NCI-H748 (cell line): ENCODE measurements around the gene PCYT2.

Experiments used
- DNase-seq: peaks from one replicate; lab custom pipeline; 2025; ENCODE audit not compliant: unreplicated experiment; lab: John Stamatoyannopoulos, UW

The PCYT2 gene

DNA sequence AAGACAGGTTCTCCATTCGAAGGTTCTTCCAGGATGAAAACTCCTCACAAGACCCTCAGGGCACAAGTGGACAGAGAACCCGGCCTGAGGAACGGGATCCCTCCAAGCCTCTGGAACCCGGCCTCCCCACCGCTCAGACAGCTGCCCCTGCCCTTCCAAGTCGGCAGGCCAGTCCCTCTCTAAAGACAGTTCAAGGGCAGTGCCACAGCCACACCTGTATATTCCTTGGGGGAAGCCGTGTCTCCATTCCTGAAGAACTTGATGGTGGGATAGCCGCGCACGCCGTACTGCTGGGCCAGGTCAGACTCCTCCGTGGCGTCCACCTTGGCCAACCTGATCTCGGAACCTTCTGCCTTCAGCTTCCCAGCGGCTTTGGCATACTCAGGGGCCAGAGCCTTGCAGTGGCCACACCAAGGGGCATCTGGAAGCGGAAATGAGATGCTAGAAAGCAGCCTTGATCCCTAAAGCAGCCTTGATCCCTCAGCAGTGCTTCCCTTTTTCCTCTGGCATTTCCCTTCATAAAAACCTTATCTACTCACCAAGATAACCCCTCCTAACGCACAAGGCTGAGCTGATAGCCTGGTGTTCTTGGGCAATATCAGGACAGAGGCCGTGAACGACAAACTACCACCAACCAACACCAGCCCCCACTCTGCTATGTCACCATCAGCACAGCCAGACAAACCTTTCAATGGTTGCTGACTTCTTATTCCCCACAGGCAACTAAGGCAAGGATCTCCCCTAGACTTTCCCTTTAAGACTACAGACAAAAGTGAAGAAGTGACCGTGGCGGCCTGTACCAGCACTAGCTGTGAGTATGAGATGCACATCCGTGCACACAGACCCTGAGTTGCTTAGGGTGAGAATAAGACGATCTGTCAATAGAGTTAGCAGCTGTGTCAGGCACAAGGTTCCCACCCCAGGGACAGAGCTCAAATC lies 52.0 kb downstream of the PCYT2 start:
- DNase-seq, result no peak

DNA sequence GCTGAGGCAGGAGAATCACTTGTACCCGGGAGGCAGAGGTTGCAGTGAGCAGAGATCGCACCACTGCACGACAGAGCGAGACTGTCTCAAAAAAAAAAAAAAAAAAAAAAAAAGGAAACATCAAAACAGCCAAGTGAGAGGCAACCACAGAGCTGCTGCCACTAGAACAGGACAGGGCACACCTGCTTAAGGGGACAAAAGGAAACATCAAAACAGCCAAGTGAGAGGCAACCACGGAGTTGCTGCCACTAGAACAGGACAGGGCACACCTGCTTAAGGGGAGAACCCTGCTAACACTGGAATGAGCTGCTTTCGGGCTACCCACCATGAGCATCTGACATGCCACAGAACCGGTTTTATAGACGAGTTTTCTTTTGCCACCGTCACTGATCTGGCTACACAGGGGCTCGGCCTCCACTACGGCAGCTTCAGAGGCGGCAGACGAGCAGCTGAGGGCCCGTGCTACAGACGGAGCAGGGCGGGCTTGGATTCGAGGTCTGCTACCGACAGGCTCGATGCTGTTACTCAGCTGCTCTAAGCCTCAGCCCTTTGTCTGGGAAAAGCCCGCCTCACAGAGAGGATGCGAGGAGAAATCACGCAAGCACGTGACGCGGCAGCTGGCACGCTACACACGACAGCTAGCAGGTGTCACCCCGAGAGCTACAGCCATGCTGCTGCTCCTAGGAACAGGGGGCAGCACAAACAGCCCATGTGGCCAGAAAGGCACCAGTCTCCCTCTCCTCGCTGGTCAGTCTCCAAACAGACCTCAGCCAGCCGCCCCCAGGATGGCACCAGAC lies 52.8 kb downstream of the PCYT2 start:
- DNase-seq, result no peak

DNA sequence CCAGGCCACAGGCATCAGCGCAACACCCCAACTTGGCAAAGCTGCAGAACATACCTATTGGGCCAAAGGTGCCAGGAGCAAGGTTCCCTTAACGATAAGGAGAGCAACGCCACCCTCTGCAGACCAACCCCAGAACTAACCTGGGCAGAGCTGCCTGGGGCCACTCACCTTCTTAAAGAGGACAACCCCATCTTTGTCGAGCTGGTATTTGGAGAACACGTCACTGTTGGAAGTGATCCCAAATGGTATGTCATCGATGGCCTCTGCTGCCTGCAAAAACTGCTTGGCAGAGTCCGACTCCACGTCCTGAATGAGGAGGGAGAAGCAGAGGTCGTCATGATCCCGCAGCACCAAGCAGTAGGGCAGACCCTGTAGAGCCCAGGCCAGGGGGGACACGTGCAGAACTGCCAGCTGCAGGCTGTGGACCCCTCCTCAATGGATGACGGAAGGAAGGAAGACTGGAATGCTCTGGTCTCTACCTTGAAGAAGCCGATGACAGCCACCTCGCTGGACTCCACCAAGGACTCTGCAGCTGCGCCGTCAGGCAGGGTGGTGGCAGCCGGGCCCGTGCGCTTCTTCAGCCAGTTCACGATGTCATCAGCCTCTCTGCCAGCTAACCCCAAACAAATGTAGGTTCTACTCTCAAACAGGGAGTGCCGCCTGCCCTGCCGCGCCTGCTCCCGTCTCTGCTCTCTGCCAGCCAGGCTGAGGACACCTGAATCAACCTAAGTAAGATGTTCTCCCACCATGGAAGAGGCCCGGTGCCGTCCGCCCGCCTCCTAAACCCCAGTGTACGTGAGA lies 56.0 kb downstream of the PCYT2 start:
- DNase-seq, result no peak

DNA sequence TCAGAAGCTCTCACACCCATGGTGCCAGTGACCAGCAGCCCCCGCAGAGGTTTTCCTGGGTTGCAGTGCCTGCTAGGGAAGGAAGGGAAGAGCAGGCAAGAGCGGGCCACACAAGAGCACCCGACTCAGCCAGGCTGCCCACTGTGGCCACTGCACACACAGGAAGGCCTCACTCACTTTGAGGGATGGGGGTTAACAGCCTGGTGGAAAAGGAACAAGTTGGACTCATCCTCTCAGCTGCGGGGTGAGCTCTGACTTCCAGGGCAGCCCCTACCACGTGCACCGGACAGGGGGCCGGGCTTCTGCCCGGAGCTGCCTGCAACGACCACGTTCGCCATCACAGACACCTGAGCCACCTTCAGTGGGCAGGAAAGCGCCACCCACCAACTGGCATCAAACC lies 59.0 kb downstream of the PCYT2 start:
- no peak for DNase-seq

DNA sequence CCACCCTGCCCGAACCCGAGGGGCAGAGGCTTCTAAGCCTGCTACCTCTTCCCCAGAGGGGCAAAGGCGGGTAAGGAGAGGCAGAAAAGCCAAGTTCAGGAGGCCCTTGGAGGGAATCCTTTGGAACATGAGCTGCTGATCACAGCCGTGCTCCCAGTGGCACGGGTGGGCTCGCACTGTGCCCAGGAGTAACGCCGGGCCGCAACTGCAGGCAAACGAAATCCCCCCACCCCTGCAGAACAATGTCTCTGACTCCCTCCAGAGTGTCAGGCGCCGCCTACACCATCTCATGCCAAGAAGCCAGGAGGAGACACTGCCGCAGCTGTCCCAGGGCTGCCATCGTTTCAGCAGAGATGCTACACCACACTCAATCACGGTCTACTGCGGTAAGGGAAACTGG lies 59.8 kb downstream of the PCYT2 start:
- no peak for DNase-seq
